Measurements from ENCODE around the gene JPH4. TPM values are rescaled to one million over a fixed set of nuclear protein-coding genes. Genes with fewer than 3 reads are reported as not detected.
"Not testable (repeated sequence)": the region's sequence is repeated elsewhere in the genome, so short reads cannot be mapped to it uniquely, and the experiment has no call there.

JPH4 gene
- total and polyA plus RNA-seq, 2 of the 8 experiments (the other 6 are each of a cell fraction or from before 2014, with no cell fraction given) = 23.9 to 46.7 TPM

- H2AK5ac ChIP-seq (ENCODE audit: low read depth, low read length); FAIRE-seq; H3K23ac ChIP-seq (ENCODE audit: insufficient read length); H3K4me2 ChIP-seq (ENCODE audit: insufficient read depth in 1 of 2, low read depth in 2 of 2, low read length in 2 of 2); H2BK15ac ChIP-seq (ENCODE audit: low read length); H3K27me3 ChIP-seq (replicated peaks in 1 of 4; ENCODE audit: control insufficient read depth in 3 of 4, extremely low read depth in 1 of 4, insufficient read depth in 3 of 4, low read length in 3 of 4); H2BK120ac ChIP-seq (replicated peaks; ENCODE audit: low read depth, low read length); H4K20me1 ChIP-seq (replicated peaks in 1 of 2; ENCODE audit: control insufficient read depth in 1 of 2, insufficient read depth in 2 of 2, low read length in 2 of 2); H4K5ac ChIP-seq (ENCODE audit: insufficient read length, low read depth, low read length); H3K27ac ChIP-seq (ENCODE audit: low read depth, low read length); H4K8ac ChIP-seq (ENCODE audit: extremely low read depth, insufficient read depth, low read length); H3K14ac ChIP-seq (ENCODE audit: insufficient read length); H3K9ac ChIP-seq (replicated peaks in 1 of 4; ENCODE audit: extremely low read depth in 1 of 4, low read depth in 3 of 4, low read length in 3 of 4); H2AFZ ChIP-seq (ENCODE audit: low read length); H3K4me3 ChIP-seq (ENCODE audit: extremely low read depth in 1 of 4, insufficient read depth in 2 of 4, low read depth in 3 of 4, low read length in 4 of 4); H3K79me2 ChIP-seq (ENCODE audit: control insufficient read depth in 1 of 2, insufficient read depth in 2 of 2, low read length in 2 of 2); H2BK5ac ChIP-seq (ENCODE audit: low read depth, low read length); H3K18ac ChIP-seq (ENCODE audit: extremely low read depth, low read length); H3K56ac ChIP-seq (replicated peaks; ENCODE audit: insufficient read length, low read depth, low read length); H2BK20ac ChIP-seq (ENCODE audit: low read length); H2BK12ac ChIP-seq (ENCODE audit: low read depth, low read length); H4K91ac ChIP-seq (replicated peaks; ENCODE audit: insufficient read length, low read length); H3K23me2 ChIP-seq (ENCODE audit: low read depth, low read length); H3K4ac ChIP-seq (replicated peaks; ENCODE audit: insufficient read length, low read depth, low read length); POLR2A ChIA-PET (ENCODE audit: partially characterized antibody); H3K4me1 ChIP-seq (replicated peaks in 1 of 4; ENCODE audit: control insufficient read depth in 3 of 4, insufficient read depth in 4 of 4, low read length in 3 of 4); H3K36me3 ChIP-seq (ENCODE audit: control insufficient read depth in 2 of 4, insufficient read depth in 4 of 4, low read length in 3 of 4); H3K9me3 ChIP-seq (ENCODE audit: insufficient read depth in 2 of 2, low read depth in 1 of 2, low read length in 1 of 2); H3K79me1 ChIP-seq (ENCODE audit: low read depth, low read length): not testable (repeated sequence)
- 94% methylated on average over 3 of the region's 3 CpGs; no CpG with 5 or more reads in 1 of the 2 experiments for WGBS, 2 experiments (ENCODE audit: extremely low coverage in 1 of 2, insufficient coverage in 1 of 2, insufficient read length in 1 of 2, insufficient replicate concordance in 2 of 2, low coverage in 1 of 2, low lambda C conversion rate in 2 of 2, missing lambda C conversion rate in 1 of 2)
- DNase-seq (ENCODE audit: low read depth in 1 of 2, low spot score in 2 of 2) = peak in 1 of 2 experiments; percentile 17
- CTCF ChIA-PET (ENCODE audit: partially characterized antibody) = interaction anchor here (0.6 to 3.0 kb wide), 3 partner anchors 38 to 448 kb away, joined by 3 to 10 read pairs (median 3); no protein-coding TSS in a partner anchor
These were observed 15.6 kb upstream of the JPH4 start for GRCh38 chr14:23594191-23594590.

All from H1 (cell line).